ENCODE data around the gene CD47. TPM values are rescaled to one million over a fixed set of nuclear protein-coding genes. Genes with fewer than 3 reads are reported as not detected.

Gene CD47
- total and polyA plus RNA-seq, 8 donors: 142 to 356 (median 187) TPM

DNA sequence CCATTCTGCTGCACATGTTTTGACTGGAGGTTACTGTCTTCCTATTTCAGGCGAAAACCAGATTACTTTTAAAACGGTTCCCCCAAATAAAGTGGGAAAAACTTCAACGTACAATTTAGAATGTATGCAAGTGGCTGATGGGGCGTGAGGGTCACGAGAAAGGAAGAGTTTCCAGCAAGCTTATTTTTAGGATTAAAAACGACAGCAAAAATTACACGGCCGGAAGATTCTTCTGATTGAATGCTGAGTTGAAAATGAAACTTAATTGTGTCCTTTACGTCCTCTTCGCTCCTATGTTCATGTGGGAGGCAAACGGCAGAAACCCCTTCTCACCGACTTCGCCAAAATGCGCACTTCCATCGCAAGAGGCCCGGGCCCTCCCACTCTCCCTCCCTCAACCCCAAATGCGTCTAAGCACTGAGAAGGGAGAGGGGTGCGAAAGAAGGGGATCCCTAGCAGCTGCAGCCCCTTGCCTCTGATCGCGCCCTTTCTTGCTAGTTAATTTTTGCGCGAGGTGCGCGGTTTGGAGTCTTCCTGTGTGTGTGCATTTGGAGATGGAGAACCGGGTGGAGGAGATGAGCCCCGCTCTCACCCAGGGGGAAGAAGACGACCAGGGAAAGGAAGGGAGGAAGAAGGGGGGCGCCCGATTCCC, 656 bp downstream of the CD47 start:
- TF ChIP-seq CTCF (IDR thresholded peaks at IDR 0.05): no peak
- peak; percentile 18 for ATAC-seq

DNA sequence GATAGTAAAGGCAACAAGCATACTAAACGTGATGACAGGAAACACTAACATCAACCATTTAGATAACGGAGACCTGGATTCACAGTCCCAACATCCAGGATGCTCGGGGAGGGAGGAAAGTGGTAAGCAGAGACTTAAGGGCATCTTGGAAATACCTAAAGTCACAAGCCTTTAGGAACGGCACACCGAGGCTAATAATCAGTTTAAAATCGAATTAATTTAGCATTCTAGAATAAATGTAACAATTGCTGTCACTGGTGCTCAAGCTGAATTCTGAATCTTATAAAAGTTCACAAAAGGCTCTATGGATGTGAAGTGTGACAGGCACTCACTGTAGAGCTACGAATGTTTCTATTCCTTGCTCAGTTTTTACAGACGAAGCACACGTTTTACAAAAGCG, 1.3 kb downstream of the CD47 start:
- Histone ChIP-seq H3K36me3 (no peaks in the 10 kb centered on the region), H3K9me3 (no peaks in the 10 kb centered on the region), H3K4me1 (peaks cover 0 to 59% of the 10 kb centered on the region in 2 donors), H3K27me3 (no peaks in the 10 kb centered on the region), H3K4me3 (peak overlapping the region; percentile 78 to 95), H3K27ac (peak overlapping the region; percentile 94 to 98)
- peak in 2 of 4 donors; percentile 12 to 24 for DNase-seq
- ATAC-seq: no peak
- no peak for TF ChIP-seq CTCF (IDR thresholded peaks at IDR 0.05)
- intact Hi-C loops (cut with DNase I): loop anchor here in 1 of 2 donors (10.0 kb wide), 1 partner anchor 65 kb away; no protein-coding TSS in a partner anchor

More for the DNA sequence above, 656 bp downstream of the CD47 start:
- no peaks in the 10 kb centered on the region for H3K36me3 ChIP-seq
- H3K27me3 ChIP-seq: no peaks in the 10 kb centered on the region
- DNase-seq: peak in 3 of 4 donors; percentile 47 to 64 (median 57)
- H3K27ac ChIP-seq: peak overlapping the region; percentile 94 to 98
- H3K9me3 ChIP-seq: no peaks in the 10 kb centered on the region
- H3K4me1 ChIP-seq: peaks cover 0 to 53% of the 10 kb centered on the region in 2 donors
- peak overlapping the region; percentile 78 to 95 for H3K4me3 ChIP-seq
- intact Hi-C loops (cut with DNase I): no loop called here

DNA sequence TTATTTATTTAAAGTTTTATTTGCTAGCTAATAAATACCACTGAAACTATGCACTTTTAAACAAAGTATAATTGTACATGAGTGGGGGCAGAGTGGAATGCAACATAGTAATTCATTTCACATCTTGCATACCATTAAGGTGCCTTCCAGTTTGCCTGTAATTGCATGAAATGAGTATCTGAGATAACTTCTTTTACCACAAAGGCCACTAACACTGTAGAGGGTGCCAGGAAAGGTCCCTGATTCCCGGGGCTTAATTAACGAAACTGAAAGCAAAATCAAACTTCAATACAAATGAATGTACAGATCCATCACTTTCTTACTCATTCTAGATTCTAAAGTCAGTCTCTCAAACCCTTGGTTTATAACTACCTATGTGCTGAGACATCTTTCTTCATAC, 2.1 kb downstream of the CD47 start:
- H3K4me1 ChIP-seq: peaks cover 2 to 68% of the 10 kb centered on the region in 2 donors
- intact Hi-C loops (cut with DNase I): loop anchor here in 1 of 2 donors (10.0 kb wide), 1 partner anchor 64 kb away; no protein-coding TSS in a partner anchor

GRCh38 chr3:108088146-108088545, 2.7 kb downstream of the CD47 start:
- H3K4me1 ChIP-seq: peaks cover 2 to 73% of the 10 kb centered on the region in 2 donors
- no peaks in the 10 kb centered on the region for H3K27me3 ChIP-seq
- ATAC-seq: no peak
- no peaks in the 10 kb centered on the region for H3K9me3 ChIP-seq
- peak overlapping the region; percentile 94 to 98 for H3K27ac ChIP-seq
- no peak for DNase-seq
- intact Hi-C loops (cut with DNase I): loop anchor here in 1 of 2 donors (10.0 kb wide), 1 partner anchor 63 kb away; no protein-coding TSS in a partner anchor
- peak overlapping the region; percentile 78 to 95 for H3K4me3 ChIP-seq
- no peak for TF ChIP-seq CTCF (IDR thresholded peaks at IDR 0.05)
- no peaks in the 10 kb centered on the region for H3K36me3 ChIP-seq

More for the DNA sequence above, 2.1 kb downstream of the CD47 start:
- Histone ChIP-seq H3K36me3 (no peaks in the 10 kb centered on the region), H3K27ac (peak overlapping the region; percentile 94 to 98), H3K9me3 (no peaks in the 10 kb centered on the region), H3K27me3 (no peaks in the 10 kb centered on the region), H3K4me3 (peak overlapping the region; percentile 78 to 95)
- DNase-seq: peak in 1 of 4 donors; percentile 16
- no peak for TF ChIP-seq CTCF (IDR thresholded peaks at IDR 0.05)
- ATAC-seq: no peak

GRCh38 chr3:108086653-108087052, 4.2 kb downstream of the CD47 start:
- ATAC-seq: no peak
- intact Hi-C loops (cut with DNase I): loop anchor here in 1 of 2 donors (10.0 kb wide), 1 partner anchor 62 kb away; no protein-coding TSS in a partner anchor

More at GRCh38 chr3:108086653-108087052, 4.2 kb downstream of the CD47 start:
- Histone ChIP-seq H3K4me3 (no peak overlapping the region), H3K36me3 (no peaks in the 10 kb centered on the region), H3K27me3 (no peaks in the 10 kb centered on the region), H3K4me1 (peaks cover 2 to 79% of the 10 kb centered on the region in 2 donors), H3K27ac (peak overlapping the region in 1 of 2 donors; percentile 2), H3K9me3 (no peaks in the 10 kb centered on the region)
- DNase-seq: no peak
- no peak for TF ChIP-seq CTCF (IDR thresholded peaks at IDR 0.05)

All from left lung (tissue), 10 donors.